HepG2 (cell line): ENCODE measurements around the gene YIPF4. TPM values are rescaled to one million over a fixed set of nuclear protein-coding genes. Genes with fewer than 3 reads are reported as not detected.

ENCODE experiments used
- GFI1 ChIP-seq: sonication (generic); formaldehyde crosslinking; IDR thresholded peaks from 2 replicates; pipeline ENCODE4 v1.5.0; 2020; ENCODE audit warnings: missing genetic modification reagents, mild to moderate bottlenecking, borderline replicate concordance
- GZF1 ChIP-seq: sonication (generic); formaldehyde crosslinking; IDR thresholded peaks from 2 replicates; pipeline ENCODE4 v1.5.1; 2020; ENCODE audit warnings: mild to moderate bottlenecking, missing genetic modification reagents
- HINFP ChIP-seq: sonication (generic); formaldehyde crosslinking; IDR thresholded peaks from 2 replicates; pipeline ENCODE4 v1.4.0; 2020; ENCODE audit warnings: low read depth, mild to moderate bottlenecking, missing genetic modification reagents
- HIVEP1 ChIP-seq: sonication (generic); formaldehyde crosslinking; IDR thresholded peaks from 2 replicates; pipeline ENCODE4 v1.4.0; 2020; ENCODE audit warnings: mild to moderate bottlenecking, missing genetic modification reagents
- IRX3 ChIP-seq: sonication (generic); formaldehyde crosslinking; IDR thresholded peaks from 2 replicates; pipeline ENCODE4 v1.8.1; 2023; ENCODE audit warnings: mild to moderate bottlenecking, low read depth, missing genetic modification reagents, borderline replicate concordance
- ISL2 ChIP-seq: sonication (generic); formaldehyde crosslinking; IDR thresholded peaks from 2 replicates; pipeline ENCODE4 v1.5.0; 2020; ENCODE audit warnings: missing genetic modification reagents
- MTF1 ChIP-seq: sonication (generic); formaldehyde crosslinking; IDR thresholded peaks from 2 replicates; pipeline ENCODE4 v1.5.0; 2020; ENCODE audit warnings: missing genetic modification reagents
- NFATC3 ChIP-seq: sonication (generic); formaldehyde crosslinking; IDR thresholded peaks from 2 replicates; pipeline ENCODE4 v1.5.1; 2020; ENCODE audit warnings: mild to moderate bottlenecking, missing genetic modification reagents
- NFYC ChIP-seq: IDR thresholded peaks from 2 replicates; pipeline ENCODE4 v1.6.1; 2016; ENCODE audit warnings: missing genetic modification reagents, missing compliant biosample characterization
- PHF21A ChIP-seq: sonication (generic); formaldehyde crosslinking; IDR thresholded peaks from 2 replicates; pipeline ENCODE4 v1.5.0; 2020; ENCODE audit warnings: mild to moderate bottlenecking, missing genetic modification reagents
- PLRG1 ChIP-seq: fragments of 450-650 bp; conservative IDR thresholded peaks from 2 replicates; pipeline ENCODE4 v1.6.1; 2016
- PRDM15 ChIP-seq: sonication (generic); formaldehyde crosslinking; IDR thresholded peaks from 2 replicates; pipeline ENCODE4 v1.4.0; 2020; ENCODE audit warnings: missing genetic modification reagents
- PRPF4 ChIP-seq: fragments of 200-400 bp; formaldehyde crosslinking; IDR thresholded peaks from 2 replicates; pipeline ENCODE4 v1.6.1; 2016; ENCODE audit warnings: low read length, low read depth; ENCODE audit not compliant: poor library complexity, severe bottlenecking
- RBAK ChIP-seq: sonication (generic); formaldehyde crosslinking; IDR thresholded peaks from 2 replicates; pipeline ENCODE4 v1.5.1; 2020; ENCODE audit warnings: mild to moderate bottlenecking, missing genetic modification reagents
- TBX3 ChIP-seq: fragments of 450-650 bp; IDR thresholded peaks from 2 replicates; pipeline ENCODE4 v1.6.1; 2017; ENCODE audit warnings: antibody characterized with exemption, mild to moderate bottlenecking, inconsistent platforms, borderline replicate concordance
- TSC22D2 ChIP-seq: sonication (generic); formaldehyde crosslinking; IDR thresholded peaks from 2 replicates; pipeline ENCODE4 v1.5.1; 2020; ENCODE audit warnings: missing genetic modification reagents, mild to moderate bottlenecking, borderline replicate concordance
- U2AF2 ChIP-seq: fragments of 200-400 bp; formaldehyde crosslinking; IDR thresholded peaks from 2 replicates; pipeline ENCODE4 v1.6.1; 2017; ENCODE audit warnings: low read depth, mild to moderate bottlenecking, low read length
- ZEB1 ChIP-seq: IDR thresholded peaks from 2 replicates; pipeline ENCODE4 v1.6.1; 2012; ENCODE audit warnings: mild to moderate bottlenecking, low read depth, inconsistent platforms; ENCODE audit not compliant: insufficient replicate concordance
- ZNF281 ChIP-seq: sonication (generic); formaldehyde crosslinking; IDR thresholded peaks from 2 replicates; pipeline ENCODE4 v1.4.0; 2020; ENCODE audit warnings: missing genetic modification reagents, borderline replicate concordance
- ZNF552 ChIP-seq: sonication (generic); formaldehyde crosslinking; IDR thresholded peaks from 2 replicates; pipeline ENCODE4 v1.9.0; 2022; ENCODE audit warnings: missing genetic modification reagents, mild to moderate bottlenecking, borderline replicate concordance
- ZNF644 ChIP-seq: IDR thresholded peaks from 2 replicates; pipeline ENCODE4 v1.6.1; 2016; ENCODE audit warnings: low read depth
- ZNF704 ChIP-seq: sonication (generic); formaldehyde crosslinking; IDR thresholded peaks from 2 replicates; pipeline ENCODE4 v1.8.1; 2023; ENCODE audit warnings: mild to moderate bottlenecking, inconsistent platforms, moderate library complexity, missing genetic modification reagents, borderline replicate concordance
- ZNF737 ChIP-seq: sonication (generic); formaldehyde crosslinking; IDR thresholded peaks from 2 replicates; pipeline ENCODE4 v1.5.0; 2020; ENCODE audit warnings: missing genetic modification reagents, mild to moderate bottlenecking, borderline replicate concordance
- polyA plus RNA-seq, 8 experiments: library from polyadenylated mRNA; depleted of rRNA in 3 of 8; stranded (reverse) in 7 of 8; unstranded in 1 of 8; fragments of >200 nt; fragmentation: Illumina TruSeq in 4 of 8; extraction: Trizol in 4 of 8; gene quantifications; 2 replicates each; pipeline versions ENCODE4 v1.2.1 to v1.2.3, GENCODE V29; 2011 to 2016; ENCODE audit warnings: low read depth in 4 of 8, missing spikeins in 1 of 8, mixed read lengths in 1 of 8; ENCODE audit not compliant: insufficient read depth in 1 of 8
- total RNA-seq, 5 experiments: library from RNA; depleted of rRNA; stranded (reverse); fragments of >200 nt; fragmentation: Illumina TruSeq; extraction: Trizol; gene quantifications; 2 replicates each; pipeline ENCODE4 v1.2.3, GENCODE V29; 2016; ENCODE audit warnings: low read depth in 1 of 5

Gene YIPF4
- total and polyA plus RNA-seq, 2 of the 13 experiments (the other 11 are each of a cell fraction or from before 2014, with no cell fraction given) = 19.0 to 43.9 TPM

GRCh38 chr2:32358111-32358482, 80.4 kb downstream of the YIPF4 start (continued):
- TF ChIP-seq ZNF704 (0 out of 2 replicates have a peak, but pooled peaks have one; percentile 15), ISL2 (CRISPR knock-in tag) (0 out of 2 replicates have a peak, but pooled peaks have one; percentile 20), HIVEP1 (no peak), PRPF4 (no peak), U2AF2 (no peak), IRX3 (no peak), PLRG1 (no peak), PHF21A (CRISPR knock-in tag) (no peak), ZNF281 (CRISPR knock-in tag) (peak; percentile 35; the same call in 1 of the 2 replicates), MTF1 (CRISPR knock-in tag) (no peak), ZNF552 (CRISPR knock-in tag) (no peak), RBAK (CRISPR knock-in tag) (no peak), HINFP (CRISPR knock-in tag) (peak; percentile 95), NFYC (CRISPR knock-in tag) (no peak), ZNF737 (no peak), ZEB1 (no peak), TSC22D2 (CRISPR knock-in tag) (0 out of 2 replicates have a peak, but pooled peaks have one; percentile 23), PRDM15 (CRISPR knock-in tag) (peak; percentile 63; the same call in 1 of the 2 replicates), TBX3 (no peak), NFATC3 (CRISPR knock-in tag) (no peak), GFI1 (CRISPR knock-in tag) (no peak), ZNF644 (no peak), GZF1 (CRISPR knock-in tag) (no peak)
